SU-DHL-6 (cell line): ENCODE data around the gene SLC17A5.
"Not testable (repeated sequence)": the region's sequence is repeated elsewhere in the genome, so short reads cannot be mapped to it uniquely, and the experiment has no call there.

Experiments
- H2AFZ ChIP-seq: fragments of 200-600 bp; sonication (generic); 2 replicates; pipeline ENCODE4 v1.6.1; 2014; ENCODE audit warnings: low read depth, mild to moderate bottlenecking, moderate library complexity, mixed read lengths, antibody characterized with exemption, low read length; ENCODE audit not compliant: severe bottlenecking
- H3F3A ChIP-seq: fragments of 200-600 bp; shearing (Covaris generic); 2 replicates; pipeline ENCODE4 v1.6.0; 2016; ENCODE audit warnings: antibody characterized with exemption, mild to moderate bottlenecking; ENCODE audit not compliant: insufficient read depth
- H3K27ac ChIP-seq: fragments of 200-600 bp; sonication (generic); 2 replicates; pipeline ENCODE4 v1.5.1; 2016; ENCODE audit warnings: low read depth, mild to moderate bottlenecking, low read length, moderate library complexity, mixed read lengths
- H3K27me3 ChIP-seq: fragments of 200-600 bp; sonication (generic), shearing (Covaris generic); 2 replicates; pipeline ENCODE4 v1.6.0; 2014; ENCODE audit warnings: mild to moderate bottlenecking, low read length
- H3K36me3 ChIP-seq: fragments of 200-600 bp; sonication (generic); 2 replicates; pipeline ENCODE4 v1.6.1; 2014; ENCODE audit warnings: mild to moderate bottlenecking, low read length, mixed read lengths
- H3K4me2 ChIP-seq: fragments of 300-600, 200-600 bp; shearing (Covaris generic), sonication (generic); 2 replicates; pipeline ENCODE4 v1.6.0; 2014; ENCODE audit warnings: low read length, low read depth, mild to moderate bottlenecking; ENCODE audit not compliant: poor library complexity, severe bottlenecking
- H3K4me3 ChIP-seq: fragments of 200-600 bp; sonication (generic); 2 replicates; pipeline ENCODE4 v1.5.1; 2014; ENCODE audit warnings: antibody characterized with exemption, low read length, mild to moderate bottlenecking, mixed read lengths; ENCODE audit not compliant: insufficient read depth, poor library complexity, severe bottlenecking
- H3K79me2 ChIP-seq: fragments of 200-600 bp; sonication (generic); 2 replicates; pipeline ENCODE4 v1.6.1; 2014; ENCODE audit warnings: mild to moderate bottlenecking, low read length, moderate library complexity; ENCODE audit not compliant: insufficient read depth
- H3K9ac ChIP-seq: fragments of 200-600 bp; sonication (generic); 2 replicates; pipeline ENCODE4 v1.7.0; 2014; ENCODE audit warnings: mild to moderate bottlenecking, low read length
- H3K9me2 ChIP-seq: fragments of 200-600 bp; sonication (generic); replicated peaks from 2 replicates; pipeline ENCODE4 v1.6.1; 2014; ENCODE audit warnings: low read length; ENCODE audit not compliant: insufficient read depth
- H3K9me3 ChIP-seq: fragments of 200-600 bp; sonication (generic); 2 replicates; pipeline ENCODE4 v1.6.1; 2014; ENCODE audit warnings: low read length, mixed read lengths; ENCODE audit not compliant: insufficient read depth
- H4K20me1 ChIP-seq: fragments of 200-600 bp; sonication (generic); 2 replicates; pipeline ENCODE4 v1.6.1; 2014; ENCODE audit warnings: low read depth, mild to moderate bottlenecking, antibody characterized with exemption, low read length, moderate library complexity, mixed read lengths
- CTCF ChIP-seq: fragments of 200-600 bp; sonication (generic); IDR thresholded peaks from one replicate; pipeline ENCODE4 v1.5.1; 2017; ENCODE audit warnings: antibody characterized with exemption, mild to moderate bottlenecking, low read length, moderate library complexity; ENCODE audit not compliant: insufficient read depth, poor library complexity, severe bottlenecking
- EZH2phosphoT487 ChIP-seq: fragments of 200-600 bp; sonication (generic), shearing (Covaris generic); conservative IDR thresholded peaks from 2 replicates; pipeline ENCODE4 v1.6.1; 2018; ENCODE audit warnings: mild to moderate bottlenecking, antibody characterized with exemption, low read length, moderate library complexity, mixed read lengths

SLC17A5 gene

GRCh38 chr6:73551115-73551514 lies 102.7 kb downstream of the SLC17A5 start:
- H3K4me3 ChIP-seq, H3K4me2 ChIP-seq: not testable (repeated sequence)

GRCh38 chr6:73548458-73549446 lies 105.0 kb downstream of the SLC17A5 start:
- Histone ChIP-seq H3F3A (no peaks in the 10 kb centered on the region), H3K36me3 (no peaks in the 10 kb centered on the region), H3K9me2 (no peaks in the 10 kb centered on the region), H2AFZ (no peak overlapping the region), H3K27ac (no peak overlapping the region), H3K9ac (no peak overlapping the region), H3K79me2 (no peaks in the 10 kb centered on the region), H3K4me3 (no peak overlapping the region), H3K9me3 (no peaks in the 10 kb centered on the region), H3K4me2 (no peak overlapping the region), H3K27me3 (no peaks in the 10 kb centered on the region), H4K20me1 (no peaks in the 10 kb centered on the region)
- TF ChIP-seq EZH2phosphoT487, result no peak
- no peak for TF ChIP-seq CTCF

More at GRCh38 chr6:73551115-73551514, 102.7 kb downstream of the SLC17A5 start:
- not testable (repeated sequence) for H3F3A ChIP-seq, H3K79me2 ChIP-seq, H3K36me3 ChIP-seq, H3K27me3 ChIP-seq, H3K9me3 ChIP-seq, H3K9me2 ChIP-seq, H3K9ac ChIP-seq, H3K27ac ChIP-seq, H4K20me1 ChIP-seq, H2AFZ ChIP-seq

DNA sequence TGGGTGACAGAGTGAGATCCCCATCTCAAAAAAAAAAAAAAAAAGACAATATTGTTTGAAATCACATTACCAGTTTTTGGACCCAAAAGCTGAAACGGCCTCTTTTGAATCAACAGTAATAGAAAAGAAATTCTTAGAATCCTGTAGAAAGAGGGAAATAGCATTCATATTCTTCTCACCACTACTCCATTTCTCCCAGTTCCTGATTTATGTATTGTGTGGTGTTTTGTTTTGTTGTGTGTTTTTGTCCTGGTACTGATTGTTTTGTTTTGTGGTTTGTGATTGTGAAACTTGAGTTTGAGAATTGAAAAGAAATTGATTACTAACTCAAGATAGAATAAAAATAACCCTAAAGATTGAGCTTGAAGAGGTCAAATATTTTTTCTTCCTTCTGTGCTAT lies 106.8 kb downstream of the SLC17A5 start:
- H3K36me3 ChIP-seq, result no peaks in the 10 kb centered on the region
- no peaks in the 10 kb centered on the region for H3F3A ChIP-seq
- no peak for TF ChIP-seq EZH2phosphoT487
- no peak for TF ChIP-seq CTCF
- no peaks in the 10 kb centered on the region for H3K79me2 ChIP-seq
- no peaks in the 10 kb centered on the region for H3K9me3 ChIP-seq
- no peak overlapping the region for H3K27ac ChIP-seq
- H4K20me1 ChIP-seq, result no peaks in the 10 kb centered on the region
- no peak overlapping the region for H3K9ac ChIP-seq
- no peak overlapping the region for H2AFZ ChIP-seq
- H3K9me2 ChIP-seq, result no peaks in the 10 kb centered on the region
- no peaks in the 10 kb centered on the region for H3K27me3 ChIP-seq
- no peak overlapping the region for H3K4me2 ChIP-seq
- no peak overlapping the region for H3K4me3 ChIP-seq
